H9 (cell line): ENCODE data around the gene SRBD1. TPM values are rescaled to one million over a fixed set of nuclear protein-coding genes. Genes with fewer than 3 reads are reported as not detected.

Experiments used
- DNase-seq: peaks from one replicate; pipeline ENCODE4 v3.0.0-alpha.2; 2017
- H2AFZ ChIP-seq: one replicate; pipeline ENCODE4 v1.6.1; 2013; ENCODE audit warnings: mild to moderate bottlenecking, low read length, control low read depth, moderate library complexity
- H2AK5ac ChIP-seq: 2 replicates; pipeline ENCODE4 v1.6.1; 2013; ENCODE audit warnings: low read length, control low read depth, mixed read lengths; ENCODE audit not compliant: insufficient read length
- H2BK120ac ChIP-seq: one replicate; pipeline ENCODE4 v1.6.1; 2013; ENCODE audit warnings: low read depth, mild to moderate bottlenecking, low read length, control low read depth, inconsistent platforms; ENCODE audit not compliant: poor library complexity, severe bottlenecking
- H2BK12ac ChIP-seq: 2 replicates; pipeline ENCODE4 v1.6.1; 2013; ENCODE audit warnings: low read length, control low read depth, mixed read lengths, low read depth; ENCODE audit not compliant: insufficient read length
- H2BK15ac ChIP-seq: 2 replicates; pipeline ENCODE4 v1.6.1; 2013; ENCODE audit warnings: low read depth, low read length, control low read depth
- H2BK20ac ChIP-seq: one replicate; pipeline ENCODE4 v1.6.1; 2013; ENCODE audit warnings: low read depth, mild to moderate bottlenecking, low read length, control low read depth, inconsistent platforms; ENCODE audit not compliant: poor library complexity, severe bottlenecking
- H2BK5ac ChIP-seq: 2 replicates; pipeline ENCODE4 v1.6.1; 2013; ENCODE audit warnings: low read length, control low read depth, mixed read lengths; ENCODE audit not compliant: insufficient read length
- H3K14ac ChIP-seq: 2 replicates; pipeline ENCODE4 v1.6.1; 2013; ENCODE audit warnings: low read length, control low read depth; ENCODE audit not compliant: insufficient read depth
- H3K18ac ChIP-seq: 2 replicates; pipeline ENCODE4 v1.6.1; 2013; ENCODE audit warnings: low read depth, mild to moderate bottlenecking, mixed read lengths, low read length, control low read depth; ENCODE audit not compliant: insufficient read length
- H3K23ac ChIP-seq: 2 replicates; pipeline ENCODE4 v1.6.1; 2013; ENCODE audit warnings: low read length, control low read depth, mixed read lengths, low read depth; ENCODE audit not compliant: insufficient read length
- H3K23me2 ChIP-seq: 2 replicates; pipeline ENCODE4 v1.6.1; 2013; ENCODE audit warnings: low read depth, mild to moderate bottlenecking, mixed read lengths, low read length, control low read depth; ENCODE audit not compliant: insufficient read length, poor library complexity, severe bottlenecking
- H3K27ac ChIP-seq: 2 replicates; pipeline ENCODE4 v1.5.1; 2013; ENCODE audit warnings: low read length, control low read depth, mixed read lengths, low read depth; ENCODE audit not compliant: insufficient read length
- H3K27me3 ChIP-seq: 2 replicates; pipeline ENCODE4 v1.6.1; 2013; ENCODE audit warnings: low read length, control low read depth, inconsistent platforms; ENCODE audit not compliant: insufficient read depth
- H3K4ac ChIP-seq: 2 replicates; pipeline ENCODE4 v1.6.1; 2013; ENCODE audit warnings: low read depth, mild to moderate bottlenecking, control low read depth, inconsistent platforms, low read length, moderate library complexity
- H3K4me1 ChIP-seq: 2 replicates; pipeline ENCODE4 v1.6.1; 2013; ENCODE audit warnings: low read length, control low read depth, inconsistent platforms; ENCODE audit not compliant: insufficient read depth
- H3K4me2 ChIP-seq: 2 replicates; pipeline ENCODE4 v1.6.1; 2013; ENCODE audit warnings: low read length, control low read depth, mixed read lengths; ENCODE audit not compliant: insufficient read length, insufficient read depth
- H3K56ac ChIP-seq: 2 replicates; pipeline ENCODE4 v1.6.1; 2013; ENCODE audit warnings: low read depth, mild to moderate bottlenecking, mixed read lengths, low read length, control low read depth; ENCODE audit not compliant: insufficient read length
- H3K79me1 ChIP-seq: 2 replicates; pipeline ENCODE4 v1.6.1; 2013; ENCODE audit warnings: low read depth, mild to moderate bottlenecking, moderate library complexity, low read length, control low read depth, inconsistent platforms; ENCODE audit not compliant: insufficient read depth, poor library complexity, severe bottlenecking
- H3K79me2 ChIP-seq: 2 replicates; pipeline ENCODE4 v1.6.1; 2013; ENCODE audit warnings: low read length, control low read depth, inconsistent platforms; ENCODE audit not compliant: insufficient read depth
- H3K9ac ChIP-seq: 2 replicates; pipeline ENCODE4 v1.6.1; 2013; ENCODE audit warnings: low read length, control low read depth, mixed read lengths; ENCODE audit not compliant: insufficient read length; ENCODE audit errors: extremely low read depth
- H3K9me3 ChIP-seq: one replicate; pipeline ENCODE4 v1.6.1; 2013; ENCODE audit warnings: low read depth, low read length, inconsistent platforms; ENCODE audit not compliant: control insufficient read depth
- H3T11ph ChIP-seq: one replicate; pipeline ENCODE4 v1.6.1; 2013; ENCODE audit warnings: mild to moderate bottlenecking, low read length, control low read depth, inconsistent platforms
- H4K20me1 ChIP-seq: one replicate; pipeline ENCODE4 v1.6.1; 2013; ENCODE audit not compliant: control insufficient read depth, insufficient read length, insufficient read depth
- H4K5ac ChIP-seq: 2 replicates; pipeline ENCODE4 v1.6.1; 2013; ENCODE audit warnings: low read depth, mild to moderate bottlenecking, mixed read lengths, low read length, control low read depth; ENCODE audit not compliant: insufficient read length
- H4K8ac ChIP-seq: replicated peaks from 2 replicates; pipeline ENCODE4 v1.6.1; 2013; ENCODE audit warnings: low read length, control low read depth, mixed read lengths, low read depth; ENCODE audit not compliant: insufficient read length
- H4K91ac ChIP-seq: 2 replicates; pipeline ENCODE4 v1.6.1; 2013; ENCODE audit warnings: low read depth, mild to moderate bottlenecking, moderate library complexity, mixed read lengths, low read length, control low read depth; ENCODE audit not compliant: insufficient read length
- H3K27ac Mint-ChIP-seq, 3 experiments: 2 replicates in 2 of 3; 3 replicates in 1 of 3; pipeline ENCODE4 v1.8.0; 2020 to 2021; ENCODE audit warnings: mixed read lengths in 3 of 3, mild to moderate bottlenecking in 1 of 3, moderate library complexity in 1 of 3
- H3K27me3 Mint-ChIP-seq: 2 replicates; pipeline ENCODE4 v1.8.0; 2021; ENCODE audit warnings: low read depth, mild to moderate bottlenecking, moderate library complexity, mixed read lengths
- H3K36me3 Mint-ChIP-seq, 3 experiments: 2 replicates in 2 of 3; 3 replicates in 1 of 3; pipeline ENCODE4 v1.8.0; 2020 to 2021; ENCODE audit warnings: low read depth in 3 of 3, mixed read lengths in 3 of 3; ENCODE audit not compliant: insufficient read depth in 1 of 3
- H3K4me1 Mint-ChIP-seq, 2 experiments: 2 replicates each; pipeline ENCODE4 v1.8.0; 2020; ENCODE audit warnings: mixed read lengths in 2 of 2
- H3K4me3 Mint-ChIP-seq, 2 experiments: 2 replicates in 1 of 2; 3 replicates in 1 of 2; pipeline ENCODE4 v1.8.0; 2020 to 2021; ENCODE audit warnings: mild to moderate bottlenecking in 2 of 2, mixed read lengths in 2 of 2, moderate library complexity in 1 of 2
- H3K9me3 Mint-ChIP-seq, 2 experiments: 2 replicates in 1 of 2; 3 replicates in 1 of 2; pipeline ENCODE4 v1.8.0; 2020; ENCODE audit warnings: mild to moderate bottlenecking in 2 of 2, mixed read lengths in 2 of 2, moderate library complexity in 1 of 2
- CTCF ChIP-seq: fragments of 200-600 bp; sonication (generic); conservative IDR thresholded peaks from 3 replicates; pipeline ENCODE4 v1.8.0; 2021; ENCODE audit warnings: antibody characterized with exemption, mild to moderate bottlenecking
- WGBS: extraction: QIAGEN DNeasy Blood & Tissue Kit; methylation state at CpG from one replicate; pipeline ENCODE4 v1.1.7; 2013; ENCODE audit warnings: missing lambda C conversion rate, low lambda C conversion rate, mixed read lengths; ENCODE audit not compliant: insufficient read length; ENCODE audit errors: extremely low coverage; 5-methylcytosine and 5-hydroxymethylcytosine counted together
- total RNA-seq: library from RNA; stranded (reverse); gene quantifications from 2 replicates; pipeline ENCODE4 v1.2.1, GENCODE V29; 2021

The SRBD1 gene
- total RNA-seq, 1 experiment from 2014 or later: 18.3 TPM

- no peaks in the 10 kb centered on the region for H3K36me3 Mint-ChIP-seq
- no peaks in the 10 kb centered on the region for H3K23me2 ChIP-seq
- no peak overlapping the region for H2BK20ac ChIP-seq
- TF ChIP-seq CTCF: no peak
- no peak overlapping the region for H3T11ph ChIP-seq
- no peak overlapping the region for H3K4ac ChIP-seq
- no CpG with 5 or more reads among the region's 5 CpGs for WGBS
- no peak overlapping the region for H4K5ac ChIP-seq
- no peak overlapping the region for H2AK5ac ChIP-seq
- no peak overlapping the region for H3K56ac ChIP-seq
- peaks cover 24 to 25% of the 10 kb centered on the region in 2 experiments for H3K4me1 Mint-ChIP-seq
- no peak overlapping the region for H3K14ac ChIP-seq
- no peaks in the 10 kb centered on the region; the same call in 1 of the 2 replicates for H3K4me1 ChIP-seq
- no peak overlapping the region for H2BK15ac ChIP-seq
- H2BK5ac ChIP-seq: no peak overlapping the region
- no peaks in the 10 kb centered on the region for H3K27me3 Mint-ChIP-seq
- H3K79me1 ChIP-seq: no peaks in the 10 kb centered on the region
- no peak overlapping the region for H3K9ac ChIP-seq
- H2BK12ac ChIP-seq: no peak overlapping the region
- H4K91ac ChIP-seq: no peak overlapping the region
- no peaks in the 10 kb centered on the region for H3K9me3 ChIP-seq
- H3K9me3 Mint-ChIP-seq: no peaks in the 10 kb centered on the region
- no peaks in the 10 kb centered on the region for H3K79me2 ChIP-seq
- no peak for DNase-seq
- H2BK120ac ChIP-seq: no peak overlapping the region
- H3K23ac ChIP-seq: no peak overlapping the region
- H2AFZ ChIP-seq: no peak overlapping the region
- H3K4me3 Mint-ChIP-seq: no peak overlapping the region
- no peak overlapping the region for H3K18ac ChIP-seq
- no peaks in the 10 kb centered on the region for H3K27me3 ChIP-seq
- no peak overlapping the region for H3K27ac Mint-ChIP-seq
- H4K8ac ChIP-seq: no peak overlapping the region
- H4K20me1 ChIP-seq: no peaks in the 10 kb centered on the region
- H3K27ac ChIP-seq: no peak overlapping the region
- H3K4me2 ChIP-seq: no peak overlapping the region
Observed at GRCh38 chr2:45401431-45401922, 209.6 kb downstream of the SRBD1 start.
